Tibial nerve (tissue), 4 donors: ENCODE results near the gene NCF4. TPM values are rescaled to one million over a fixed set of nuclear protein-coding genes. Genes with fewer than 3 reads are reported as not detected.

ENCODE experiments used
- DNase-seq, 2 donors: peaks; one replicate each; pipeline ENCODE4 v3.0.0-alpha.2; 2019; ENCODE audit warnings: low spot score in 2 of 2
- H3K27ac ChIP-seq, 4 donors: fragments of 200-600 bp; sonication (generic) in 3 of 4; one replicate each; pipeline ENCODE4 v1.5.1; 2017 to 2019; ENCODE audit warnings: mild to moderate bottlenecking in 1 of 4
- H3K27me3 ChIP-seq, 2 donors: fragments of 200-600 bp; sonication (generic) in 1 of 2; one replicate each; pipeline versions ENCODE4 v1.5.1 to v1.6.0; 2017 to 2019
- H3K36me3 ChIP-seq, 3 donors: fragments of 200-600 bp; sonication (generic); one replicate each; pipeline ENCODE4 v1.5.1; 2018 to 2019
- H3K4me1 ChIP-seq, 4 donors: fragments of 200-600 bp; sonication (generic) in 3 of 4; one replicate each; pipeline ENCODE4 v1.5.1; 2017 to 2019
- H3K4me3 ChIP-seq, 4 donors: fragments of 200-600 bp; sonication (generic) in 3 of 4; one replicate each; pipeline ENCODE4 v1.5.1; 2017 to 2019; ENCODE audit warnings: mild to moderate bottlenecking in 1 of 4, moderate library complexity in 1 of 4
- H3K9me3 ChIP-seq, 4 donors: fragments of 200-600 bp; sonication (generic) in 3 of 4; one replicate each; pipeline ENCODE4 v1.5.1; 2017 to 2019
- CTCF ChIP-seq, 5 experiments: fragments of 200-600 bp in 3 of 5; fragments of 450-650 bp in 2 of 5; sonication (generic) in 3 of 5; IDR thresholded peaks; one replicate each; pipeline ENCODE4 v1.5.1; 2016 to 2019; ENCODE audit warnings: antibody characterized with exemption in 5 of 5, mild to moderate bottlenecking in 3 of 5, moderate library complexity in 2 of 5
- EP300 ChIP-seq, 2 donors: sonication (generic); formaldehyde crosslinking; IDR thresholded peaks; one replicate each; pipeline ENCODE4 v1.6.1; 2017; ENCODE audit warnings: antibody characterized with exemption in 2 of 2, mild to moderate bottlenecking in 1 of 2
- POLR2A ChIP-seq, 2 donors: fragments of 450-650 bp; IDR thresholded peaks; one replicate each; pipeline ENCODE4 v1.6.1; 2017; ENCODE audit warnings: antibody characterized with exemption in 2 of 2, mild to moderate bottlenecking in 2 of 2, moderate library complexity in 2 of 2
- WGBS, 2 donors: methylation state at CpG; one replicate each; pipeline ENCODE4 v1.1.5; 2018; 5-methylcytosine and 5-hydroxymethylcytosine counted together
- total RNA-seq, 4 donors: library from RNA; depleted of rRNA; stranded (reverse); fragments of >200 nt; gene quantifications; one replicate each; pipeline ENCODE4 v1.1.0, GENCODE V29; 2016

NCF4 gene
- total RNA-seq, 4 donors from 2014 or later = 14.2 to 71.4 (median 17.2) TPM

- Histone ChIP-seq H3K27me3 (no peaks in the 10 kb centered on the region), H3K4me3 (no peak overlapping the region), H3K27ac (peak overlapping the region in 1 of 4 donors; percentile 19), H3K9me3 (no peaks in the 10 kb centered on the region), H3K4me1 (peaks cover 0 to 10% (median 3%) of the 10 kb centered on the region in 4 donors), H3K36me3 (no peaks in the 10 kb centered on the region)
- no peak for DNase-seq
- 62 to 64% methylated on average over 6 of the region's 6 CpGs for WGBS, 2 donors
- TF ChIP-seq CTCF (IDR thresholded peaks at IDR 0.05) = no peak
- TF ChIP-seq EP300 (IDR thresholded peaks at IDR 0.05) = no peak
- no peak for TF ChIP-seq POLR2A (IDR thresholded peaks at IDR 0.05)
Observed at GRCh38 chr22:36860017-36860416, 789 bp upstream of the NCF4 start.

GRCh38 chr22:36860438-36860820 lies 377 bp upstream of the NCF4 start:
- no peak for DNase-seq
- H3K27me3 ChIP-seq = no peaks in the 10 kb centered on the region
- H3K4me1 ChIP-seq = peaks cover 0 to 10% (median 3%) of the 10 kb centered on the region in 4 donors
- TF ChIP-seq EP300 (IDR thresholded peaks at IDR 0.05) (no peak), CTCF (IDR thresholded peaks at IDR 0.05) (no peak), POLR2A (IDR thresholded peaks at IDR 0.05) (no peak)
- WGBS, 2 donors = 87 to 97% methylated on average over 2 of the region's 2 CpGs
- no peaks in the 10 kb centered on the region for H3K36me3 ChIP-seq
- H3K4me3 ChIP-seq = no peak overlapping the region
- H3K9me3 ChIP-seq = no peaks in the 10 kb centered on the region
- H3K27ac ChIP-seq = peak overlapping the region in 1 of 4 donors; percentile 19

GRCh38 chr22:36862251-36863242 lies 1.7 kb downstream of the NCF4 start:
- H3K36me3 ChIP-seq = no peaks in the 10 kb centered on the region
- H3K4me1 ChIP-seq = peaks cover 0 to 6% (median 0%) of the 10 kb centered on the region in 4 donors
- TF ChIP-seq EP300 (IDR thresholded peaks at IDR 0.05) = no peak
- no peak for TF ChIP-seq POLR2A (IDR thresholded peaks at IDR 0.05)
- no peak for TF ChIP-seq CTCF (IDR thresholded peaks at IDR 0.05)
- WGBS, 2 donors = 76 to 83% methylated on average over 22 to 26 of the region's 26 CpGs
- no peaks in the 10 kb centered on the region for H3K27me3 ChIP-seq
- H3K27ac ChIP-seq = peak overlapping the region in 2 of 4 donors; percentile 14 to 75
- no peak for DNase-seq
- peak overlapping the region in 1 of 4 donors; percentile 4 for H3K4me3 ChIP-seq
- H3K9me3 ChIP-seq = no peaks in the 10 kb centered on the region

- H3K9me3 ChIP-seq = no peaks in the 10 kb centered on the region
- H3K36me3 ChIP-seq = no peaks in the 10 kb centered on the region
- H3K27me3 ChIP-seq = no peaks in the 10 kb centered on the region
- no peak overlapping the region for H3K27ac ChIP-seq
- TF ChIP-seq EP300 (IDR thresholded peaks at IDR 0.05) (no peak), CTCF (IDR thresholded peaks at IDR 0.05) (no peak), POLR2A (IDR thresholded peaks at IDR 0.05) (no peak)
- H3K4me3 ChIP-seq = no peak overlapping the region
- DNase-seq = no peak
- H3K4me1 ChIP-seq = peaks cover 0 to 6% (median 0%) of the 10 kb centered on the region in 4 donors
- 71 to 83% methylated on average over 11 of the region's 11 CpGs for WGBS, 2 donors
Observed at GRCh38 chr22:36863281-36863680, 2.5 kb downstream of the NCF4 start.

- Histone ChIP-seq H3K36me3 (no peaks in the 10 kb centered on the region), H3K4me1 (peaks cover 0 to 6% (median 0%) of the 10 kb centered on the region in 4 donors), H3K4me3 (no peak overlapping the region), H3K27me3 (no peaks in the 10 kb centered on the region), H3K9me3 (no peaks in the 10 kb centered on the region), H3K27ac (no peak overlapping the region)
- 91% methylated on average over 6 of the region's 6 CpGs for WGBS, 2 donors
- TF ChIP-seq CTCF (IDR thresholded peaks at IDR 0.05) = no peak
- no peak for TF ChIP-seq EP300 (IDR thresholded peaks at IDR 0.05)
- TF ChIP-seq POLR2A (IDR thresholded peaks at IDR 0.05) = no peak
- DNase-seq = no peak
Observed at GRCh38 chr22:36863979-36864378, 3.2 kb downstream of the NCF4 start.
